ENCODE data around the gene CDCA4. TPM values are rescaled to one million over a fixed set of nuclear protein-coding genes. Genes with fewer than 3 reads are reported as not detected.
"Not testable (repeated sequence)": the region's sequence is repeated elsewhere in the genome, so short reads cannot be mapped to it uniquely, and the experiment has no call there.

The CDCA4 gene
- total and polyA plus RNA-seq, 2 donors, result 10.7 to 28.5 TPM

DNA sequence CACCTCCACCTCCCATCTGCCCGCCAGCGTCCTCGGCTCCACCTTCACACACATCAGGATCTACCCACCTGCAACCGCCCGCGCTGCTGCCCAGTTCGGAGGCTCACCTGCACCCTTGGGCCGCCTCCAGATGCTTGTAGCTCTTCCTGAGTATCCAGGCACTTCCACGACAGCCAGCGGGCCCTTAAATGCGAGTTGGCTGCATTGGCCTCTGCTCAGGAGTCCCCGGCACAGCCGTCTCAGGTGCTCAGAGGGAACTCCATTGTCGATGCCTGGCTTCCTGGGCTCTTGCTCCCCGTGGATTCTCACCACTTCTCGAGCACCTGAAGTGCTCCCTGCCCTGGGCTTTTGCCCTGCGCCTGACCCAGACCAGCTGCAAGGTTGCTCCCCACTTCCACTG is 21.9 kb upstream of the CDCA4 start:
- H3K4me1 ChIP-seq (ENCODE audit: control insufficient read depth in 2 of 2, insufficient read depth in 2 of 2, low read length in 2 of 2), result peaks cover 0 to 4% of the 10 kb centered on the region in 2 donors
- H3K4me3 ChIP-seq (ENCODE audit: low read length in 2 of 2), result no peak overlapping the region
- 94% methylated on average over 17 of the region's 17 CpGs for WGBS
- no peak overlapping the region for H3K27ac ChIP-seq (ENCODE audit: low read depth in 1 of 2, low read length in 1 of 2)
- DNase-seq (ENCODE audit: low read depth in 6 of 9, low spot score in 9 of 9), result no peak
- no peaks in the 10 kb centered on the region for H3K36me3 ChIP-seq (ENCODE audit: control insufficient read depth in 2 of 2, insufficient read depth in 2 of 2, low read length in 1 of 2)
- peaks cover 2 to 38% of the 10 kb centered on the region in 2 donors for H3K27me3 ChIP-seq (ENCODE audit: control insufficient read depth in 2 of 2, insufficient read depth in 1 of 2, low read length in 1 of 2)
- H3K9me3 ChIP-seq (ENCODE audit: control insufficient read depth in 2 of 2, insufficient read depth in 1 of 2, low read length in 1 of 2), result no peaks in the 10 kb centered on the region

DNA sequence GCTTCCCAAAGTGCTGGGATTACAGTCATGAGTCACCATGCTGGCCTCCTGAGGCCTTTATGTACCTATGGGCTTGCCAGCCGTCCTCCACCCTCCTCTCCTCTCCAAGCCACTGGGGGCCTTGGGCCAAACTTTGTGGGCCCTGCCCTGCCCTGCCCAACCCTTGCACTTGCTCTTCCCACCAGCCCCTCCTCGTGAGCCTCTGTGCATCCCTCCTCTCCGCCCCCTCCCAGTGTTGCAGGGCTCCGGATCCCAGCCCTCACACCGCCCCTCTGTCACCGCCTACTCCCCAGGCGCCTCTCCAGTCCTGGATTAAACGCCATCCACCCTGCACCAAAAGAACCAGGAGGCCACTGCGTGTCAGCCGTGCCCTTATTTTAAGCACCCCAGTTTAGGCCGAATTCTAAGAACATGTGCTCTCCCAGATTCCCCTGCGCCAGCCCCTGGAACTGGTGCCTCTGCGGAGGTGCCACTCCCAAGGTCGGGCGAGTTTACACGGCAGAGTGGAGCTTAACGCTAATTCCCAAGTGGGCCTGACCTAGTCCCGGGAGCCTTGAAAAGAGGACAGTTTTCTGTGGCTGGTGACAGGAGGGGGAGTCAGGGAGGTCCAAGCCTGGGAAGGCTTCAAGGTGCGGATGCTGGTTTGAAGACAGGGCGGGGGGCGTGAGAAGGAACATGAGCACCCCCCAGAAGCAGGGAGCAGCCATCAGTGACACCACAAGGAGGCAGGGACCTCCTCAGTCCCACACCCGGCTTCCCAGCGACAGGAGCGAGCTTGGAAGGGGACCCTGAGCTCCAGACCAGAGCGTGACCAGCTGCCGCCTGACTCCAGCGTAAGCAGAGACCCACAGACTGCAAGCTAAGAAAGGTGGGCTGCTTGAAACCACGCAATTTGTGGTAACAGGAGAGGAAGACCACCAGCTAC is 21.2 kb upstream of the CDCA4 start:
- no peak for DNase-seq (ENCODE audit: low read depth in 6 of 9, low spot score in 9 of 9)
- peaks cover 2 to 38% of the 10 kb centered on the region in 2 donors for H3K27me3 ChIP-seq (ENCODE audit: control insufficient read depth in 2 of 2, insufficient read depth in 1 of 2, low read length in 1 of 2)
- WGBS, result 96% methylated on average over 28 of the region's 28 CpGs
- no peaks in the 10 kb centered on the region for H3K36me3 ChIP-seq (ENCODE audit: control insufficient read depth in 2 of 2, insufficient read depth in 2 of 2, low read length in 1 of 2)
- H3K4me3 ChIP-seq (ENCODE audit: low read length in 2 of 2), result no peak overlapping the region
- H3K27ac ChIP-seq (ENCODE audit: low read depth in 1 of 2, low read length in 1 of 2), result no peak overlapping the region
- peaks cover 0 to 4% of the 10 kb centered on the region in 2 donors for H3K4me1 ChIP-seq (ENCODE audit: control insufficient read depth in 2 of 2, insufficient read depth in 2 of 2, low read length in 2 of 2)
- H3K9me3 ChIP-seq (ENCODE audit: control insufficient read depth in 2 of 2, insufficient read depth in 1 of 2, low read length in 1 of 2), result no peaks in the 10 kb centered on the region

- no peak overlapping the region for H3K27ac ChIP-seq (ENCODE audit: low read depth in 1 of 2, low read length in 1 of 2)
- DNase-seq (ENCODE audit: low read depth in 6 of 9, low spot score in 9 of 9), result no peak
- no peak overlapping the region for H3K4me3 ChIP-seq (ENCODE audit: low read length in 2 of 2)
- H3K27me3 ChIP-seq (ENCODE audit: control insufficient read depth in 2 of 2, insufficient read depth in 1 of 2, low read length in 1 of 2), result peaks cover 1 to 33% of the 10 kb centered on the region in 2 donors
- WGBS, result 86% methylated on average over 11 of the region's 14 CpGs
- no peaks in the 10 kb centered on the region for H3K4me1 ChIP-seq (ENCODE audit: control insufficient read depth in 2 of 2, insufficient read depth in 2 of 2, low read length in 2 of 2)
- no peaks in the 10 kb centered on the region for H3K9me3 ChIP-seq (ENCODE audit: control insufficient read depth in 2 of 2, insufficient read depth in 1 of 2, low read length in 1 of 2)
- no peaks in the 10 kb centered on the region for H3K36me3 ChIP-seq (ENCODE audit: control insufficient read depth in 2 of 2, insufficient read depth in 2 of 2, low read length in 1 of 2)
Observed at GRCh38 chr14:105039458-105040205, 18.7 kb upstream of the CDCA4 start.

DNA sequence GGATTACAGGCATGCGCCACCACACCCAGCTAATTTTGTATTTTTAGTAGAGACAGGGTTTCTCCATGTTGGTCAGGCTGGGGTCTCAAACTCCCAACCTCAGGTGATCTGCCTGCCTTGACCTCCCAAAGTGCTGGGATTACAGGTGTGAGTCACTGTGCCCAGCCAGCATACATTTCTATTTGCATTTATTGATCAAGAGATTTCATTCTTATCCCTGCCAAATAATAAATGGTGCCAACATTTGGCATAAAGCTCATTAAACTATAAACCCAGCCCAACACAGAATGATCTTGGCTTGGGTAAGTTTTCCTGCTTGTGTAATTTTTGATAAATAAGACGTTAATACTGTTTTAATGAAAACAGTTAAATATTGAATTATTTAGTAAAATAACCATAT is 14.7 kb upstream of the CDCA4 start:
- DNase-seq (ENCODE audit: low read depth in 6 of 9, low spot score in 9 of 9); H3K36me3 ChIP-seq (ENCODE audit: control insufficient read depth in 2 of 2, insufficient read depth in 2 of 2, low read length in 1 of 2); H3K27ac ChIP-seq (ENCODE audit: low read depth in 1 of 2, low read length in 1 of 2); H3K9me3 ChIP-seq (ENCODE audit: control insufficient read depth in 2 of 2, insufficient read depth in 1 of 2, low read length in 1 of 2); H3K4me1 ChIP-seq (ENCODE audit: control insufficient read depth in 2 of 2, insufficient read depth in 2 of 2, low read length in 2 of 2); H3K4me3 ChIP-seq (ENCODE audit: low read length in 2 of 2): not testable (repeated sequence)
- peaks cover 10 to 39% of the 10 kb centered on the region in 2 donors for H3K27me3 ChIP-seq (ENCODE audit: control insufficient read depth in 2 of 2, insufficient read depth in 1 of 2, low read length in 1 of 2)
- WGBS, result 97% methylated on average over 2 of the region's 2 CpGs

DNA sequence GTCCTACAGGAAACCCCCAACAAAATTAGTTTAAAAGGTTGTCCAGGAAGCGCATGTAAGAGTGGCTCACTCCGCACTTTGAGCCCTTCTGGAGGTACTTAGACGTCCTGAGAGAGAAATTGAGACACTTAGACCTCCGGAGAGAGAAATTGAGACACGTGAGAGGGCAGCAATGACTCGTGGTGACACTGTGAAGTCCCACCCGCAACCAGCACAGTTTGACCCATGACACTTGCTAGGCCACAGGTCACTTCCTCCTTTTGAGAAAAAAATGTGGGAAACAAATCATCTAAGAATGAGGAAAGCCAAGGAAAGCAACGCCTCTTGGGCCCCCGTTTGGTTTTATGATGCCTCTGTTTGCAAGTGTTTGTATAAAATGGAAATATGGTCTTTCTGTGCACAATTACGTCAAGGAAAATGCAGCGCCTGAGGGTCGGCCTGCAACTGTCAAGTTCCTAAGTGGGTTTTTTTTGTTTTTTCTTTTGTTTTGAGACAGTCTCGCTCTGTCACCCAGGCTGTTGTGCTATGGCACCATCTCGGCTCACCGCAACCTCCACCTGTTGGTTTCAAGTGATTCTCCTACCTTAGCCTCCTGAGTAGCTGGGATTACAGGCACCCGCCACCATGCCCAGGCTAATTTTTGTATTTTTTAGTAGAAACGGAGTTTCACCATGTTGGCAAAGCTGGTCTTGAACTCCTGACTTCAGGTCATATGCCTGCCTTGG is 13.6 kb upstream of the CDCA4 start:
- no peak for DNase-seq (ENCODE audit: low read depth in 6 of 9, low spot score in 9 of 9)
- no peaks in the 10 kb centered on the region for H3K36me3 ChIP-seq (ENCODE audit: control insufficient read depth in 2 of 2, insufficient read depth in 2 of 2, low read length in 1 of 2)
- H3K27ac ChIP-seq (ENCODE audit: low read depth in 1 of 2, low read length in 1 of 2), result no peak overlapping the region
- H3K4me1 ChIP-seq (ENCODE audit: control insufficient read depth in 2 of 2, insufficient read depth in 2 of 2, low read length in 2 of 2), result no peaks in the 10 kb centered on the region
- WGBS, result 91% methylated on average over 17 of the region's 17 CpGs
- no peak overlapping the region for H3K4me3 ChIP-seq (ENCODE audit: low read length in 2 of 2)
- H3K9me3 ChIP-seq (ENCODE audit: control insufficient read depth in 2 of 2, insufficient read depth in 1 of 2, low read length in 1 of 2), result no peaks in the 10 kb centered on the region
- peaks cover 10 to 41% of the 10 kb centered on the region in 2 donors for H3K27me3 ChIP-seq (ENCODE audit: control insufficient read depth in 2 of 2, insufficient read depth in 1 of 2, low read length in 1 of 2)

DNA sequence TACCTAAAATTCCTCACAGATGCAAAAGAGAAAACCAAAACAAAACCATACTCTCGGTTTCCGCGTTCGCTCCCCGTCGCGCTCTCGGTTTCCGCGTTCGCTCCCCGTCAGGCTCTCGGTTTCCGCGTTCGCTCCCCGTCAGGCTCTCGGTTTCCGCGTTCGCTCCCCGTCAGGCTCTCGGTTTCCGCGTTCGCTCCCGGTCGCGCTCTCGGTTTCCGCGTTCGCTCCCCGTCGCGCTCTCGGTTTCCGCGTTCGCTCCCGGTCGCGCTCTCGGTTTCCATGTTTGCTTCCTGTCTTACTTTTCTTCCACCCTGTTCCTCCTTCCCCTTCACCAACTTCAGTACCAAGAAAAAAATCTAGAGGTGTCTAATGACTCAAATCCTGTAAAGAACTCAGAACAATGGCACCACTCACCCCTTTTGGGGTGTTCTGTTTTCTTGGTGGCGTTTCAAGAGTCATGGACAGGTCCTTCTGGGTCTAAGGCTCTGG is 12.6 kb upstream of the CDCA4 start:
- H3K4me3 ChIP-seq (ENCODE audit: low read length in 2 of 2), result peak overlapping the region in 1 of 2 donors; percentile 46
- WGBS, result 46% methylated on average over 45 of the region's 45 CpGs
- not testable (repeated sequence) for H3K27ac ChIP-seq (ENCODE audit: low read depth in 1 of 2, low read length in 1 of 2); H3K4me1 ChIP-seq (ENCODE audit: control insufficient read depth in 2 of 2, insufficient read depth in 2 of 2, low read length in 2 of 2); DNase-seq (ENCODE audit: low read depth in 6 of 9, low spot score in 9 of 9); H3K9me3 ChIP-seq (ENCODE audit: control insufficient read depth in 2 of 2, insufficient read depth in 1 of 2, low read length in 1 of 2); H3K36me3 ChIP-seq (ENCODE audit: control insufficient read depth in 2 of 2, insufficient read depth in 2 of 2, low read length in 1 of 2)
- H3K27me3 ChIP-seq (ENCODE audit: control insufficient read depth in 2 of 2, insufficient read depth in 1 of 2, low read length in 1 of 2), result peaks cover 10 to 38% of the 10 kb centered on the region in 2 donors

GRCh38 chr14:105032451-105032901 is 11.6 kb upstream of the CDCA4 start:
- WGBS, result 93% methylated on average over 5 of the region's 5 CpGs
- H3K9me3 ChIP-seq (ENCODE audit: control insufficient read depth in 2 of 2, insufficient read depth in 1 of 2, low read length in 1 of 2); H3K4me3 ChIP-seq (ENCODE audit: low read length in 2 of 2); H3K4me1 ChIP-seq (ENCODE audit: control insufficient read depth in 2 of 2, insufficient read depth in 2 of 2, low read length in 2 of 2); H3K36me3 ChIP-seq (ENCODE audit: control insufficient read depth in 2 of 2, insufficient read depth in 2 of 2, low read length in 1 of 2); DNase-seq (ENCODE audit: low read depth in 6 of 9, low spot score in 9 of 9); H3K27ac ChIP-seq (ENCODE audit: low read depth in 1 of 2, low read length in 1 of 2): not testable (repeated sequence)
- H3K27me3 ChIP-seq (ENCODE audit: control insufficient read depth in 2 of 2, insufficient read depth in 1 of 2, low read length in 1 of 2), result peaks cover 10 to 38% of the 10 kb centered on the region in 2 donors

GRCh38 chr14:105030836-105031396 is 10.0 kb upstream of the CDCA4 start:
- Histone ChIP-seq H3K36me3 (ENCODE audit: control insufficient read depth in 2 of 2, insufficient read depth in 2 of 2, low read length in 1 of 2) (no peaks in the 10 kb centered on the region), H3K4me3 (ENCODE audit: low read length in 2 of 2) (no peak overlapping the region), H3K27ac (ENCODE audit: low read depth in 1 of 2, low read length in 1 of 2) (no peak overlapping the region), H3K4me1 (ENCODE audit: control insufficient read depth in 2 of 2, insufficient read depth in 2 of 2, low read length in 2 of 2) (no peaks in the 10 kb centered on the region), H3K27me3 (ENCODE audit: control insufficient read depth in 2 of 2, insufficient read depth in 1 of 2, low read length in 1 of 2) (peaks cover 10 to 38% of the 10 kb centered on the region in 2 donors), H3K9me3 (ENCODE audit: control insufficient read depth in 2 of 2, insufficient read depth in 1 of 2, low read length in 1 of 2) (no peaks in the 10 kb centered on the region)
- no peak for DNase-seq (ENCODE audit: low read depth in 6 of 9, low spot score in 9 of 9)
- 94% methylated on average over 9 of the region's 9 CpGs for WGBS
